HepG2 (cell line): Measurements from ENCODE around the gene FAM174C. TPM values are rescaled to one million over a fixed set of nuclear protein-coding genes. Genes with fewer than 3 reads are reported as not detected.
A peak's percentile ranks its signal among the peaks of the same experiment; 100 is the strongest.

Experiments
- ATF7-NPFF ChIP-seq: sonication (generic); formaldehyde crosslinking; IDR thresholded peaks from 2 replicates; pipeline ENCODE4 v1.8.1; 2023; ENCODE audit warnings: mild to moderate bottlenecking, low read depth, missing genetic modification reagents, moderate library complexity
- CAMTA2 ChIP-seq: sonication (generic); formaldehyde crosslinking; IDR thresholded peaks from 2 replicates; pipeline ENCODE4 v1.4.0; 2020; ENCODE audit warnings: mild to moderate bottlenecking, missing genetic modification reagents, borderline replicate concordance
- DDIT3 ChIP-seq: sonication (generic); formaldehyde crosslinking; IDR thresholded peaks from 2 replicates; pipeline ENCODE4 v1.4.0; 2020; ENCODE audit warnings: mild to moderate bottlenecking, missing genetic modification reagents
- KIAA2018 ChIP-seq: sonication (generic); formaldehyde crosslinking; IDR thresholded peaks from 2 replicates; pipeline ENCODE4 v1.5.0; 2020; ENCODE audit warnings: mild to moderate bottlenecking, missing genetic modification reagents, borderline replicate concordance
- NR2F1 ChIP-seq, 2 experiments: fragments of 450-650 bp in 1 of 2; formaldehyde crosslinking in 1 of 2; IDR thresholded peaks; 2 replicates each; pipeline versions ENCODE4 v1.5.0 to v1.6.1; 2016 to 2020; ENCODE audit warnings: mild to moderate bottlenecking in 1 of 2, missing compliant biosample characterization in 1 of 2, missing genetic modification reagents in 1 of 2, moderate library complexity in 1 of 2
- PREB ChIP-seq: sonication (generic); formaldehyde crosslinking; IDR thresholded peaks from 2 replicates; pipeline ENCODE4 v1.4.0; 2020; ENCODE audit warnings: missing genetic modification reagents
- SAFB2 ChIP-seq: sonication (generic); formaldehyde crosslinking; IDR thresholded peaks from 2 replicates; pipeline ENCODE4 v1.5.1; 2020; ENCODE audit warnings: missing genetic modification reagents, low read depth, mild to moderate bottlenecking, borderline replicate concordance
- SP4 ChIP-seq: sonication (generic); formaldehyde crosslinking; IDR thresholded peaks from 2 replicates; pipeline ENCODE4 v1.8.1; 2023; ENCODE audit warnings: mild to moderate bottlenecking, missing genetic modification reagents
- SP5 ChIP-seq: IDR thresholded peaks from 2 replicates; pipeline ENCODE4 v1.6.1; 2016; ENCODE audit warnings: low read depth, borderline replicate concordance
- TSC22D2 ChIP-seq: sonication (generic); formaldehyde crosslinking; IDR thresholded peaks from 2 replicates; pipeline ENCODE4 v1.5.1; 2020; ENCODE audit warnings: missing genetic modification reagents, mild to moderate bottlenecking, borderline replicate concordance
- ZNF33B ChIP-seq: sonication (generic); formaldehyde crosslinking; IDR thresholded peaks from 2 replicates; pipeline ENCODE4 v1.5.1; 2020; ENCODE audit warnings: mild to moderate bottlenecking, missing genetic modification reagents
- ZNF414 ChIP-seq: sonication (generic); formaldehyde crosslinking; IDR thresholded peaks from 2 replicates; pipeline ENCODE4 v1.5.0; 2020; ENCODE audit warnings: missing genetic modification reagents
- ZNF430 ChIP-seq: sonication (generic); formaldehyde crosslinking; IDR thresholded peaks from 2 replicates; pipeline ENCODE4 v1.9.0; 2021; ENCODE audit warnings: mild to moderate bottlenecking, missing genetic modification reagents
- ZSCAN25 ChIP-seq: sonication (generic); formaldehyde crosslinking; IDR thresholded peaks from 2 replicates; pipeline ENCODE4 v1.8.0; 2022; ENCODE audit warnings: mild to moderate bottlenecking, missing genetic modification reagents
- ZSCAN29 ChIP-seq: sonication (generic); formaldehyde crosslinking; conservative IDR thresholded peaks from 2 replicates; pipeline ENCODE4 v1.4.0; 2020; ENCODE audit warnings: mild to moderate bottlenecking, missing genetic modification reagents
- polyA plus RNA-seq, 8 experiments: library from polyadenylated mRNA; depleted of rRNA in 3 of 8; stranded (reverse) in 7 of 8; unstranded in 1 of 8; fragments of >200 nt; fragmentation: Illumina TruSeq in 4 of 8; extraction: Trizol in 4 of 8; gene quantifications; 2 replicates each; pipeline versions ENCODE4 v1.2.1 to v1.2.3, GENCODE V29; 2011 to 2016; ENCODE audit warnings: low read depth in 4 of 8, missing spikeins in 1 of 8, mixed read lengths in 1 of 8; ENCODE audit not compliant: insufficient read depth in 1 of 8
- total RNA-seq, 5 experiments: library from RNA; depleted of rRNA; stranded (reverse); fragments of >200 nt; fragmentation: Illumina TruSeq; extraction: Trizol; gene quantifications; 2 replicates each; pipeline ENCODE4 v1.2.3, GENCODE V29; 2016; ENCODE audit warnings: low read depth in 1 of 5
- TF ChIP-seq, protein P1 (sequence below): sonication (generic); formaldehyde crosslinking; conservative IDR thresholded peaks from 2 replicates; pipeline ENCODE4 v1.8.1; 2023; ENCODE audit warnings: missing genetic modification reagents

FAM174C gene
- total and polyA plus RNA-seq, 2 of the 13 experiments (the other 11 are each of a cell fraction or from before 2014, with no cell fraction given): 19.5 to 31.3 TPM

- TF ChIP-seq KIAA2018 (no peak), DDIT3 (CRISPR knock-in tag) (no peak), SP5 (CRISPR knock-in tag) (peak; percentile 72), ZNF430 (CRISPR knock-in tag) (no peak; the same call in 1 of the 2 replicates), SP4 (no peak), PREB (CRISPR knock-in tag) (no peak), NR2F1 (CRISPR knock-in tag; IDR thresholded peaks at IDR 0.05) (peak; percentile 67 to 85; a peak in 3 of 4 replicates), ZNF33B (CRISPR knock-in tag) (no peak), ATF7-NPFF (CRISPR knock-in tag) (no peak), ZSCAN25 (no peak), SAFB2 (CRISPR knock-in tag) (no peak), CAMTA2 (CRISPR knock-in tag) (no peak), TSC22D2 (CRISPR knock-in tag) (no peak), ZNF414 (CRISPR knock-in tag) (peak; percentile 76; the same call in 1 of the 2 replicates), ZSCAN29 (CRISPR knock-in tag) (no peak)
- TF ChIP-seq, protein P1, sequence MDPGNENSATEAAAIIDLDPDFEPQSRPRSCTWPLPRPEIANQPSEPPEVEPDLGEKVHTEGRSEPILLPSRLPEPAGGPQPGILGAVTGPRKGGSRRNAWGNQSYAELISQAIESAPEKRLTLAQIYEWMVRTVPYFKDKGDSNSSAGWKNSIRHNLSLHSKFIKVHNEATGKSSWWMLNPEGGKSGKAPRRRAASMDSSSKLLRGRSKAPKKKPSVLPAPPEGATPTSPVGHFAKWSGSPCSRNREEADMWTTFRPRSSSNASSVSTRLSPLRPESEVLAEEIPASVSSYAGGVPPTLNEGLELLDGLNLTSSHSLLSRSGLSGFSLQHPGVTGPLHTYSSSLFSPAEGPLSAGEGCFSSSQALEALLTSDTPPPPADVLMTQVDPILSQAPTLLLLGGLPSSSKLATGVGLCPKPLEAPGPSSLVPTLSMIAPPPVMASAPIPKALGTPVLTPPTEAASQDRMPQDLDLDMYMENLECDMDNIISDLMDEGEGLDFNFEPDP (CRISPR knock-in tag): no peak
Observed at GRCh38 chr19:1259876-1260748, 15.2 kb upstream of the FAM174C start (continued).
